Gastroesophageal sphincter (tissue), 3 donors: ENCODE data around the gene ENTPD1.

Experiments used
- POLR2A ChIP-seq, 2 donors: fragments of 450-650 bp; IDR thresholded peaks; one replicate each; pipeline ENCODE4 v1.6.1; 2017; ENCODE audit warnings: antibody characterized with exemption in 2 of 2, mild to moderate bottlenecking in 2 of 2, moderate library complexity in 1 of 2
- TF ChIP-seq, protein P1 (sequence below), 4 experiments: fragments of 200-600 bp in 2 of 4; fragments of 450-650 bp in 2 of 4; sonication (generic) in 1 of 4; IDR thresholded peaks; one replicate each; pipeline ENCODE4 v1.5.1; 2017 to 2019; ENCODE audit warnings: antibody characterized with exemption in 4 of 4, mild to moderate bottlenecking in 2 of 4, moderate library complexity in 2 of 4

DNA sequence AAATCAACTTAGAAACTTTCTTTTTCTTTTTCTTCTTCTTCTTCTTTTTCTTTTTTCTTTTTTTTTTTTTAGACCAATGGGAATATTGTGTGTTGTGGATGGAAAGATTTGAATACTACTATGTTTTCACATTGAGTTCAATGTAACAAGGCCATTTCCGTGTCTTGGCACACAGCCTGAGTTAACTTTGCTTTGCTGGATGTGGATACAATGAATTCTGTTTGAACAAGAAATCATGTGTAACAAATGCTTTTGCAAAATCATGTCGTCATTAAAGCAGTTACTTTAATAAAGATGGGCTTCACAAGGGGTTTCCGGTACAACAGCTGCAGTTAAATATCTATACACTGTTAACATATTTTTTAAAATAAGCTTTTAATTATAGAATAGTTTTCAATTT lies 13.5 kb upstream of the ENTPD1 start:
- TF ChIP-seq, protein P1, sequence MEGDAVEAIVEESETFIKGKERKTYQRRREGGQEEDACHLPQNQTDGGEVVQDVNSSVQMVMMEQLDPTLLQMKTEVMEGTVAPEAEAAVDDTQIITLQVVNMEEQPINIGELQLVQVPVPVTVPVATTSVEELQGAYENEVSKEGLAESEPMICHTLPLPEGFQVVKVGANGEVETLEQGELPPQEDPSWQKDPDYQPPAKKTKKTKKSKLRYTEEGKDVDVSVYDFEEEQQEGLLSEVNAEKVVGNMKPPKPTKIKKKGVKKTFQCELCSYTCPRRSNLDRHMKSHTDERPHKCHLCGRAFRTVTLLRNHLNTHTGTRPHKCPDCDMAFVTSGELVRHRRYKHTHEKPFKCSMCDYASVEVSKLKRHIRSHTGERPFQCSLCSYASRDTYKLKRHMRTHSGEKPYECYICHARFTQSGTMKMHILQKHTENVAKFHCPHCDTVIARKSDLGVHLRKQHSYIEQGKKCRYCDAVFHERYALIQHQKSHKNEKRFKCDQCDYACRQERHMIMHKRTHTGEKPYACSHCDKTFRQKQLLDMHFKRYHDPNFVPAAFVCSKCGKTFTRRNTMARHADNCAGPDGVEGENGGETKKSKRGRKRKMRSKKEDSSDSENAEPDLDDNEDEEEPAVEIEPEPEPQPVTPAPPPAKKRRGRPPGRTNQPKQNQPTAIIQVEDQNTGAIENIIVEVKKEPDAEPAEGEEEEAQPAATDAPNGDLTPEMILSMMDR (IDR thresholded peaks at IDR 0.05) = no peak
- TF ChIP-seq POLR2A (IDR thresholded peaks at IDR 0.05) = no peak
